OCI-M2 (cell line): ENCODE data around the gene TM7SF2.

Experiments used
- DNase-seq: peaks from one replicate; lab custom pipeline; 2025; ENCODE audit not compliant: unreplicated experiment; lab: John Stamatoyannopoulos, UW

Gene TM7SF2

DNA sequence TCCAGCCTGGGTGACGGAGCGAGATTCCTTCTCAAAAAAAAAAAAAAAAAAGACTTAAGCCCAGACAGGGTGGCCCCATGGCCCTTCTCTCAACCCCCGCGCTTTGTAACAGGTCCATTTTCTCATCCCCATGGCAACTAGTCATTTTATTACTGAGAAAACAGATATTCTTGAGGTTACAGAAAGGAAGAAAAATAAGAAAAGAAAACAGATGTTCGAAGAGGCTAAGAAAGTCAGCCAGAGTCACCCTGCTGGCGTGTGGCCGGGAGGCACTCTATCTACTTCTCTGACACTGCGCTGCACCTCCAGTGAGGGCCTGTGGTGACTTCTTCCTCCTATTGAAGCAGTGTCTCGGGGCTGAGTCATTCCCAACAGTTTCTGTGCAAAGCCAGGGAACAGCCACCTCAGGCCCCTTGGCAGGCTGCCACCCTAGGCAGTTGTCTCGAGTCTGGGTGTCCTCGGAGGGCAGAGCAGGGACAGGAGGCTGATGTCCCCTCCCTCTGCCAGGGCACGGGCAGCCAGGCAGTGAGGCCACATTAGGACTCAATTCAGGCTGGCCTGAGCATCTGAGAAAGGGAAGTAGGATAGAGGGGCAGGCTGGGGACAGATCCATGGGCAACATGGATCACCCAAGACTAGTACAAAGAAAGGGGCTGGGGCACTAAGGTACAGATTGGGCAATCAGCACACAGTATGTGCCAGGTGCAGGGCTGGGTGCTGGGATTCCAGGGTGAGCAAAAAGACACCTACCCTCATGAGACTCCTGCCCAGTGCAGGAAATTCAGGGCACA lies 39.0 kb downstream of the TM7SF2 start:
- DNase-seq, result no peak

DNA sequence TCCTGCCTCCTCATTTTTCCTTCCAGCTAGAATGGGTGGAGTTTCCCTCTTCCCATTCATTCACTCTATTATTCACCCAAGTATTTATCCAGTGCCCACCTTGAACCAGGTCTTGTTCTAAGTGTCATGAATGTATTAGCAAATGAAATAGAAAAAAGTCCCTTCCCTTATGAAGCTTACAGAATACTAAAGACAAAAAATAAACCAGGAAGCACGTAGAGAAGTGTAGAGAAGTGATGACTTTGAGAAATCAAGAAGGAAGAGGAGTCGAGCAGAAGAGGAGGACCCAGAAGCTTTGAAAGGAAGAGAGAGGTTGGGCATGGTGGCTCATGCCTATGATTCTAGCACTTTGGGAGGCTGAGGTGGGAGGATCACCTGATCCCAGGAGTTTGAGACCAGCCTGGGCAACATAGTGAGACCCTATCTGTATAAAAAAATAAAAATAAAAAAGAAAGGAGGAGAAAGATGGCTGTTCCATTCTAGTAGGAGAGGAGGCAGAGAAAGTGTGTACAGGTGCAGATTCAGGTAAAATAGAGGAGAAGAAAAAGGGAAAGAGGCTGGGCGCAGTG lies 39.7 kb downstream of the TM7SF2 start:
- DNase-seq, result no peak

DNA sequence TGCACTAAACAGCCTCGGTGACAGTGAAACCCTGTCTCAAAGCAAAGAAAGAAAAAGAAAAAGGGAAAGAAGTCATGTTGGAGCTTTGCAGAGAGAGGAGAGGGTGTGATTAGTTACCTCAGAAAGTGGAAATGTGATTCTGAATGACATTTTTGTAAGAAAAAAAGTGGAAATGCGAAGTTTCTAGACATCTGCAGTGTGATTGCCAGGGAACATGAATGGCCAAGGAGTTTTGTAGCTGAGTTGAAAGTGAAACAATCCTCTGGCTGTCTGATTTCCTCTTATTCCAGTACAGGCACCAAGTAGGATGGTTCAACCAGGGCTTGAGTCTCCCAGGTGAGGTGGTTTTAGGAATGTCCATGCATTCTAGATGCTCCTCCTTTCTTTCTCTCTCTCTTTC lies 40.5 kb downstream of the TM7SF2 start:
- DNase-seq, result no peak

DNA sequence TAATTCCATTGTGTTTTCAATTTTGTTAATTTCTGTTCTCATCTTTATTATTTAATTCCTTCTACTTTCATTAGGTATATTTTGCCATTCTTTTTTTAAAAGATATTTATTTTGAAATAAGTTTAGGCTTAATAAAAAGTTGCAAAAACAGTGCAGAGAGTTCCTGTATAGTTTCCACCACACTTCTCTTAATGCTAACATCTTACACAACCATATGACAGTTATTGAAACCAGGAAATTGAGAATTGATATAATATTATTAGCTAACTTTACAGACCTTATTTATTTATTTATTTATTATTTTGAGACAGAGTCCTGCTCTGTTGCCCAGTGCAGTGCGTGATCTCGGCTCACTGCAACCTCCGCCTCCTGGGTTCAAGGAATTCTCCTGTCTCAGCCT lies 44.6 kb downstream of the TM7SF2 start:
- DNase-seq, result no peak

DNA sequence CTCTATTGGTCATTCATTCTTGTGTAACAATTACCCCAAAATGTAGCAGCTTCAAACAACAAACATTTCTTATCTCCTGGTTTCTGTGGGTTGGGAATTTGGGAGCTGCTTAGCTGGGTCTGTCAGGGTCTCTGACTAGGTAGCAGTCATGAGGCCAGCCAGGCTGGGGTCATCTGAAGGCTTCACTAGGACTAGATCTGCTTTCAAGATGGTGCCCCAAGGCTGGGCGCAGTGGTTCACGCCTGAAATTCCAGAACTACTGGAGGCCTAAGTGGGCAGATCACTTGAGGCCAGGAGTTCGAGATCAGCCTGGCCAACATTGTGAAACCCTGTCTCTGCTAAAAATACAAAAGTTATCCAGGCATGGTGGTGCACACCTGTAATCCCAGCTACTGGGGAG lies 45.3 kb downstream of the TM7SF2 start:
- no peak for DNase-seq

DNA sequence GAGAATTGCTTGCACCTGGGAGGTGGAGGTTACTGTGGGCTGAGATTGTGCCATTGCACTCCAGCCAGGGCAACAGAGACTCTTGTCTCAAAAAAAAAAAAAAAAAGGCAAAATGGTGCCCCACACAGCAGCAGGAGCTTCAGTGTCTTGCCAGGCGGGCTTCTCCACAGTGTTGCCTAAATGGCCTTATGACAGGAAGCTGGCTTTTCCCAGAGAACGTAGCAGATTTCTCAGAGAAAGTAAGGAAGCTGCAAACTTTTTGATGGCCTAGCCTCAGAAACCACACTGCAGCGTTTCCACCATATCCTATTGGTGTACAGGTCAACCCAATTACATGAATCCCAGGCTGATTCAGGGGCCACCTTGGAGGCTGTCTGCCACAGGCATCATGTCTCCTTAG lies 45.7 kb downstream of the TM7SF2 start:
- DNase-seq, result no peak

DNA sequence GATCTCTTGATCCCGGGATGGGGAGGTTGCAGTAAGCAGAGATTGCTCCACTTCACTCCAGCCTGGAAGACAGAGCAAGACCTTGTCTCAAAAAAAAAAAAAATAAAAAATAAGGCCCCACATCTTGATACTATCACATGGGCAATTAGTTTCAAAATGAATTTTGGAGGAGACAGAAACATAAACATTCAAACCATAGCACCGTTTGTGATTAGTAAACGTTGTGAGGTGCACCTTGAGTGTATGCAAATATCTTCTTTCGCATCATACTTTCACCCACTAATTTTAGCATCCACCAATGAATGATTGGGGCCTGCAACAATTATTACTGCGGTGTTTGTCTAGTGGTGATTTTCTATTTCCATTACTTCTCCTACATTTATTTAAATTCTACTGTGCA lies 47.3 kb downstream of the TM7SF2 start:
- DNase-seq, result no peak

DNA sequence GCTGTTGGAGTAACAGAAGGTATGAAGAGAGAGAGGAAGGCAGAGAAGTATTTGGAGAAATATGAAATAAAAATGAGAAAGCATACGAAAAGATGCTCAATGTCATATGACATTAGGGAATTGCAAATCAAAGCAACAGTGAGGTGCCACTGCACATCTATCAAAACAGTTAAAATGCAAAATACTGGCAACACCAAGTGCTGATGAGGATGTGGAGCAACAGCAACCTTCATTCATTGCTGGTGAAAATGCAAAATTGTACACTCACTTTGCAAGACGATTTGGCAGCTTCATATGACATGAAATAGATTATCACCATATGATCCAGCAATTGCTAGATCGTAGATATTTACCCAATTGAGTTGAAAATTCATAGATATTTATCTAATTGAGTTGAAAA lies 49.0 kb downstream of the TM7SF2 start:
- DNase-seq, result no peak

DNA sequence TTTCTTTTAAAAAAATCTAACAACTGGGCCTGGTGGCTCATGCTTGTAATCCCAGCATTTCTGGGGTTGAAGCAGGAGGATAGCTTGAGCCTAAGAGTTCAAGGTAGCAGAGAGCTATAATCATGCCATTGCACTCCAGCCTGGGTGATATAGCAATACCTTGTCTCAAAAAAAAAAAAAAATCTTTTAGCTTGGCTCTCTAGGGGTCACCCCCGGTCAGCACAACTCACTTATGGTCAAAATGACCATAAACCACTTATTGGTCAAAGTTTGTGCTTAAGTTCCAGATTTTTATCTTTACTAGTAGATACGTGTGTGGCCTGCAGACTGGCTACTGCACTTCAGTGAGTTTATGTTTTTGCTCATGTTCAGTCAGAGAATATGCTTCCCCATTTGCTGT lies 52.0 kb downstream of the TM7SF2 start:
- DNase-seq, result no peak
